HG02678 (cell line): Measurements from ENCODE around the gene INPPL1.

Experiments
- ATAC-seq: cut with Tn5 transposase; IDR thresholded peaks from one replicate; pipeline ENCODE4 v1.9.1; 2021; ENCODE audit warnings: mild to moderate bottlenecking, moderate library complexity; ENCODE audit not compliant: unreplicated experiment

The INPPL1 gene

GRCh38 chr11:72274435-72274834, 49.9 kb downstream of the INPPL1 start:
- no peak for ATAC-seq

- no peak for ATAC-seq
Measured at GRCh38 chr11:72278905-72279304, 54.3 kb downstream of the INPPL1 start.

- no peak for ATAC-seq
Measured at GRCh38 chr11:72280037-72280436, 55.5 kb downstream of the INPPL1 start.

DNA sequence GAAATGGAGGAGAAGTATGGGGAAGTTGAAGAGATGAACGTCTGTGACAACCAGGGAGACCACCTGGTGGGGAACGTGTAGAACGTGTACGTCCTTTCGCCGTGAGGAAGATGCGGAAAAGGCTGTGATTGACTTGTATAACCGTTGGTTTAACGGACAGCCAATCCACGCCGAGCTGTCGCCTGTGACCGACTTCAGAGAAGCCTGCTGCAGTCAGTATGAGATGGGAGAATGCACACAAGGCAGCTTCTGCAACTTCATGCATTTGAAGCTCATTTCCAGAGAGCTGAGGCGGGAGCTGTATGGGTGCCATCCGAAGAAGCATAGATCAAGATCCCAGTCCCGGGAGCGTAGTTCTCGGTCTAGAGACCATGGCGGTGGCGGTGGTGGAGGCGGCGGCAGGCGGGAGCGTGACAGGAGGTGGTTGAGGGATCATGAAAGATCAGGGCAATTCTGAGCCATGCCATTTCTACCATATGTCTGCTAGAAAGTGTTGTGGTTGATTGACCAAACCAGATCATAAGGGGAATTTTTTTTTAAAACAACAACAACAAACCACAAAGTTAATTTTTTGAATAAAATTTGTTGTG, 56.3 kb downstream of the INPPL1 start:
- no peak for ATAC-seq

DNA sequence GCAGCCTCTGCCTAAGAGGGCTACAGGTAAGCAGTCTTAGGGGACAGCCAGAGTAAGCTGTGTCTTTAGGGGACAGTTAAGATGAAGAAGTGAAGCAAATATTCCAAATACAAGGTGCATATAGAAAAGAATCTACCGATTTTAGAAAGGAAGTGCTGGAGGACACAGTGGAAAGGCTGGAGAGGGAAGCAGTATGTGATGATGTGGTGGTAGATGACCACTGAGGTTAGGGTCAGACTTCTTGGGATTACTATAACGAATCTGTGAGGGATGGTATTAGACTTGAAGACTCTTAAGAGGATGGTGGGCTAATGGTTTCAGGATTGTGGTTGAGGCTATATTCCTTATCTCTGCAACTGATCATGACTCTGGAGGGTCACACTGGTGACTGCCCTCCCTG, 59.4 kb downstream of the INPPL1 start:
- ATAC-seq, result no peak

DNA sequence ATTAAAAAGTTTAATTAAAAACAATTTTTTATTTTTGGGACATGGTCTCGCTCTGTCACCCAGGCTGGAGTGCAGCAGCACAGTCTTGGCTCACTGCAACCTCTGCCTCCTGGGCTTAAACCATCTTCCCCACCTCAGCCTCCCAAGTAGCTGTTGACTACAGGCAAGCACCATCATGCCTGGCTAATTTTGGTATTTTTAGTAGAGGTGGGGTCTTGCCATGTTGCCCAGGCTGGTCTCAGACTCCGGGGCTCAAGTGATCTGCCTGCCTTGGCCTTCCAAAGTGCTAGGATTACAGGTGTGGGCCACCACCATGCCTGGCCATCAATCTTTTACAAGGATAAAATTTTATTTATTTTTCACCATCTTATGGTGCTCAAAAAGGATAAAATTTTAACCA, 62.7 kb downstream of the INPPL1 start:
- ATAC-seq, result no peak
